Measurements from ENCODE around the gene STX8. TPM values are rescaled to one million over a fixed set of nuclear protein-coding genes. Genes with fewer than 3 reads are reported as not detected.

Gene STX8
- total and polyA plus RNA-seq, 7 donors = 34.0 to 70.6 (median 50.5) TPM

DNA sequence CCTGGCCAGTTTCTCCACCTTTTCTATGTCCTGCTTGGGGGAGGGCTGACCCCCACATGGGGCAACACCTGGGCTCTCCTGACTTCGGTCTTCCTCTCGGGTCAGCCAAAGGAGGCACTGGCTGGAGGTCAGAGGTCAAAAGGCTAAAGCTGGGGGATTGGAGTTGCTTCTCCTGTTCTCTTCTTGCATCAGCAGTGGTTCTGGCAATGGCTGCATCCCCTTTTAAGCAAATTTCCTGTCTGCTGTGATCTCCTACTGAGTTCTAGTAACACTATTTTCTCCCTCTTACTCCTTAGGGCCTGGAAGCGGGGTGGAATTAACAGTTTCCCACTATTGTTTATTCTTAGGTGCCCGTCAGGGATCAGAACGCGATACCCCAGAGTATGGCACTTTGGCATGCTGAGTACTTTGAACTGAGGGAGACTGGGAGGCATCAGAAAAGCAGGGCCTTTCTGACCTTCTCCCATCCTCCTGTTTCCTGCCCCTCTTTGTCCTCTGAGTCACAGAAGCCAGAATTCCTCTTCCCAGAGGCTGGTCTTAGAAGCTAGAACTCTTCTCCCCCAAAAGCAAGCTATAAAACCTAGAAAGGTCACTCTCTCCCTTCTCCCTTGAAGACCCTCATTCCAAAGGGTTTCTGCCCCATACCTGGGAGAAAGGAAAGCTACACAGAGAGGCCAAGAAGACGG lies 268.2 kb downstream of the STX8 start:
- intact Hi-C loops (cut with DNase I) = no loop called here
- TF ChIP-seq, protein P1, sequence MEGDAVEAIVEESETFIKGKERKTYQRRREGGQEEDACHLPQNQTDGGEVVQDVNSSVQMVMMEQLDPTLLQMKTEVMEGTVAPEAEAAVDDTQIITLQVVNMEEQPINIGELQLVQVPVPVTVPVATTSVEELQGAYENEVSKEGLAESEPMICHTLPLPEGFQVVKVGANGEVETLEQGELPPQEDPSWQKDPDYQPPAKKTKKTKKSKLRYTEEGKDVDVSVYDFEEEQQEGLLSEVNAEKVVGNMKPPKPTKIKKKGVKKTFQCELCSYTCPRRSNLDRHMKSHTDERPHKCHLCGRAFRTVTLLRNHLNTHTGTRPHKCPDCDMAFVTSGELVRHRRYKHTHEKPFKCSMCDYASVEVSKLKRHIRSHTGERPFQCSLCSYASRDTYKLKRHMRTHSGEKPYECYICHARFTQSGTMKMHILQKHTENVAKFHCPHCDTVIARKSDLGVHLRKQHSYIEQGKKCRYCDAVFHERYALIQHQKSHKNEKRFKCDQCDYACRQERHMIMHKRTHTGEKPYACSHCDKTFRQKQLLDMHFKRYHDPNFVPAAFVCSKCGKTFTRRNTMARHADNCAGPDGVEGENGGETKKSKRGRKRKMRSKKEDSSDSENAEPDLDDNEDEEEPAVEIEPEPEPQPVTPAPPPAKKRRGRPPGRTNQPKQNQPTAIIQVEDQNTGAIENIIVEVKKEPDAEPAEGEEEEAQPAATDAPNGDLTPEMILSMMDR (IDR thresholded peaks at IDR 0.05) = no peak
- WGBS, 3 donors = 75 to 84% (median 83%) methylated on average over 7 of the region's 7 CpGs
- no peaks in the 10 kb centered on the region for H3K27me3 ChIP-seq (ENCODE audit: insufficient read depth in 3 of 3, low read length in 2 of 3)
- no peak for ATAC-seq
- DNase-seq = no peak
- H3K4me1 ChIP-seq = no peaks in the 10 kb centered on the region
- H3K4me3 ChIP-seq = no peak overlapping the region
- H3K36me3 ChIP-seq (ENCODE audit: insufficient read depth in 1 of 2, low read depth in 1 of 2) = no peaks in the 10 kb centered on the region
- no peaks in the 10 kb centered on the region for H3K9me3 ChIP-seq
- no peak overlapping the region for H3K27ac ChIP-seq

DNA sequence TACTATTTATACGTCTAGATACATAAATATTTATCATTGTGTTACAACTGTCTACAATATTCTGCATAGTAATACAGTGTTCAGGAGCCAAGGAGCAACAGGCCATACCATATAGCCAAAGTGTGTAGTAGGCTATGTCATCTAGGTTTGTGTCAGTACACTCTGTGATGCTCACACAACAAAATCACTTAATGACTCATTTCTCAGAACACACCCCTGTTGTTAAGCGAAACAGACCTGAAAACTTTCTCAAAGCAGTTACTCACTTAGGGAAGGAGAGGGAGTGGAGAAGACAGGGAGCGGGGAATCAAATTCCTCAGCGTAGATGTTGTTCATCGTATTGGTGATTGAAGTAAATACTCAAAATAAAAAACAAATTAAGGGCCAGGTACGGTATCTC lies 269.5 kb downstream of the STX8 start:
- no peaks in the 10 kb centered on the region for H3K4me1 ChIP-seq
- no peak overlapping the region for H3K27ac ChIP-seq
- ATAC-seq = no peak
- intact Hi-C loops (cut with DNase I) = no loop called here
- H3K27me3 ChIP-seq (ENCODE audit: insufficient read depth in 3 of 3, low read length in 2 of 3) = no peaks in the 10 kb centered on the region
- H3K4me3 ChIP-seq = no peak overlapping the region
- no peaks in the 10 kb centered on the region for H3K36me3 ChIP-seq (ENCODE audit: insufficient read depth in 1 of 2, low read depth in 1 of 2)
- no peaks in the 10 kb centered on the region for H3K9me3 ChIP-seq
- DNase-seq = no peak
- WGBS, 3 donors = 84 to 96% (median 88%) methylated on average over 6 of the region's 6 CpGs
- TF ChIP-seq, protein P1 (IDR thresholded peaks at IDR 0.05) = no peak

DNA sequence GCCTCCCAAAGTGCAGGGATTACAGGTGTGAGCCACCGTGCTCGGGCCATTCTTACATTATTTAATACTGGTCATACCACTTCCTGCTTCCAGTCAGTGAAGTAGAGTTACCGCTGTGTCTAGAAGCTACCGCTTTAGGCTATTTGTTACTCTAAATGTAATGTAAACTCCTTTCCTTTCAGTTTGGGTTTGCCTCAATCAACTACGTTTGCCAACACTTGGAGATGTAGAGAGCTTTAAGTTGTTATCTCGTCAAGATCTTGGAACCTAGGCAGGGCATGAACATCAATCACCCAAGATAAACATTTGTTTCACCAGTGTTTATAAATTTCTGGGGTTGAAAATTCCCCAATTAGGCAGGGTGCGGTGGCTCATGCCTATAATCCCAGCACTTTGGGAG lies 275.9 kb downstream of the STX8 start:
- Histone ChIP-seq H3K9me3 (no peaks in the 10 kb centered on the region), H3K4me3 (no peak overlapping the region), H3K27ac (no peak overlapping the region), H3K27me3 (ENCODE audit: insufficient read depth in 3 of 3, low read length in 2 of 3) (no peaks in the 10 kb centered on the region), H3K36me3 (ENCODE audit: insufficient read depth in 1 of 2, low read depth in 1 of 2) (no peaks in the 10 kb centered on the region), H3K4me1 (no peaks in the 10 kb centered on the region)
- ATAC-seq (no peak), DNase-seq (no peak)
- 96 to 98% (median 97%) methylated on average over 7 of the region's 7 CpGs for WGBS, 3 donors
- TF ChIP-seq, protein P1 (IDR thresholded peaks at IDR 0.05) = no peak
- intact Hi-C loops (cut with DNase I) = no loop called here

DNA sequence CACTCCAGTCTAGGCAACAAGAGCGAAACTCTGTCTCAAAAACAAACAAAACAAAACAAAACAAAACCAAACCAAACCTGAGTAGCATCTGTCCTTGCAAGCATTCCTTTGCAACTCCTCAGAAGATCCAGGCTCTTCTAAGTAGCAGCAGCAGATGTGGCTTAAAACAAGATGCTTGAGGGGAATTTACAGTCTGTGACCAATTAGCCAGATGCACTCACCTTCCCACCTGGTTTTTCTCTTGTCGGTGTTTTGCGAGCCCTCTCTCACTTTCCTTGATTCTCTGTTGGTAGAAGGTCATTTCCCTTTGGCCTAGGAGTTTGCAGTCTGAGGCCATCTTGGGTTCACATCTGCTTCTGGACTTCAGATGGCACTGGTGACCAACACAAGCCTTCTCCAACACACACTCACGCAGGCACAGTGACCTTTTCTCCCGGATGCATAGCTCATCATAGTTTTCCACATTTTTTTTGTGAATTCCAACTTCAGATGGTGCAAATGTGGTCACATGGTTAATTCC lies 276.8 kb downstream of the STX8 start:
- 52 to 71% (median 61%) methylated on average over 5 of the region's 5 CpGs for WGBS, 3 donors
- Histone ChIP-seq H3K9me3 (no peaks in the 10 kb centered on the region), H3K4me1 (no peaks in the 10 kb centered on the region), H3K4me3 (no peak overlapping the region), H3K27ac (no peak overlapping the region), H3K36me3 (ENCODE audit: insufficient read depth in 1 of 2, low read depth in 1 of 2) (no peaks in the 10 kb centered on the region), H3K27me3 (ENCODE audit: insufficient read depth in 3 of 3, low read length in 2 of 3) (no peaks in the 10 kb centered on the region)
- DNase-seq = no peak
- TF ChIP-seq, protein P1 (IDR thresholded peaks at IDR 0.05) = no peak
- intact Hi-C loops (cut with DNase I) = no loop called here
- ATAC-seq = no peak

DNA sequence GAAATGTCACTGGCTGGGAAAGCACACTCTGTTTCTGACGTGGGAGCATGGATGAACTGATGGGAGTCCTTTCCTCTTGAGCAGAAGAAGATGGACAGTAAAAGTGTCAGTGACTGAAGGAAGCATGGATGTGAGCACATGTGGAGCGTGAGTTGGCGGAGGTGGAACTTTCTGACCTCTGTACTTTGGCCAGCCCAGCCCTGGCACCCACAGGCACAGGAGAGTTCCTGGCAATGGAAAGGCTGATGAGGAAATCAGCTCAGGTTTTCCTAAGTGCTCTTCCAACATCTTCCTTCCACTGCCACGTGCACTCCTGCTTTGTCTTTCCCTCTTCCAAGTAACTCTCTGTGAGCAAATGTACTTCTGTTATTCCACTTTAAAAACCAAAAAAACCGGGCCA lies 277.5 kb downstream of the STX8 start:
- intact Hi-C loops (cut with DNase I) = no loop called here
- no peaks in the 10 kb centered on the region for H3K9me3 ChIP-seq
- DNase-seq = peak in 1 of 2 donors; percentile 57
- H3K27me3 ChIP-seq (ENCODE audit: insufficient read depth in 3 of 3, low read length in 2 of 3) = no peaks in the 10 kb centered on the region
- ATAC-seq = peak; percentile 44 to 95 (median 83)
- H3K4me1 ChIP-seq = no peaks in the 10 kb centered on the region
- no peak overlapping the region for H3K4me3 ChIP-seq
- H3K27ac ChIP-seq = no peak overlapping the region
- H3K36me3 ChIP-seq (ENCODE audit: insufficient read depth in 1 of 2, low read depth in 1 of 2) = no peaks in the 10 kb centered on the region
- WGBS, 3 donors = 39 to 54% (median 41%) methylated on average over 5 of the region's 5 CpGs
- TF ChIP-seq, protein P1 (IDR thresholded peaks at IDR 0.05) = no peak
